PFSK-1 (cell line): Measurements from ENCODE around the gene CADM2.

Experiments
- FOXP2 ChIP-seq: optimal IDR thresholded peaks from 2 replicates; pipeline ENCODE3; 2011; ENCODE audit warnings: borderline replicate concordance, control low read depth, inconsistent platforms; ENCODE audit not compliant: insufficient read depth; ENCODE audit errors: extremely low read length, extremely low read depth
- POLR2AphosphoS5 ChIP-seq: IDR thresholded peaks from 2 replicates; pipeline ENCODE4 v1.6.1; 2012; ENCODE audit warnings: low read depth, mild to moderate bottlenecking, control low read depth, low read length, moderate library complexity
- SIN3A ChIP-seq: IDR thresholded peaks from 2 replicates; pipeline ENCODE4 v1.6.1; 2012; ENCODE audit warnings: mild to moderate bottlenecking, low read length, moderate library complexity, borderline replicate concordance; ENCODE audit not compliant: insufficient read depth
- TAF1 ChIP-seq: IDR thresholded peaks from 2 replicates; pipeline ENCODE4 v1.6.1; 2012; ENCODE audit warnings: low read length, control low read depth, borderline replicate concordance; ENCODE audit not compliant: insufficient read depth
- TF ChIP-seq, protein P1 (sequence below), 2 experiments: IDR thresholded peaks; 2 replicates each; pipeline versions ENCODE4 v1.6.1 to v1.8.0; 2011 to 2012; ENCODE audit warnings: low read depth in 2 of 2, low read length in 2 of 2, control low read depth in 1 of 2, inconsistent platforms in 1 of 2, mild to moderate bottlenecking in 1 of 2, moderate library complexity in 1 of 2; ENCODE audit not compliant: insufficient read depth in 1 of 2

- no peak for TF ChIP-seq POLR2AphosphoS5
- no peak for TF ChIP-seq TAF1
- TF ChIP-seq, protein P1, sequence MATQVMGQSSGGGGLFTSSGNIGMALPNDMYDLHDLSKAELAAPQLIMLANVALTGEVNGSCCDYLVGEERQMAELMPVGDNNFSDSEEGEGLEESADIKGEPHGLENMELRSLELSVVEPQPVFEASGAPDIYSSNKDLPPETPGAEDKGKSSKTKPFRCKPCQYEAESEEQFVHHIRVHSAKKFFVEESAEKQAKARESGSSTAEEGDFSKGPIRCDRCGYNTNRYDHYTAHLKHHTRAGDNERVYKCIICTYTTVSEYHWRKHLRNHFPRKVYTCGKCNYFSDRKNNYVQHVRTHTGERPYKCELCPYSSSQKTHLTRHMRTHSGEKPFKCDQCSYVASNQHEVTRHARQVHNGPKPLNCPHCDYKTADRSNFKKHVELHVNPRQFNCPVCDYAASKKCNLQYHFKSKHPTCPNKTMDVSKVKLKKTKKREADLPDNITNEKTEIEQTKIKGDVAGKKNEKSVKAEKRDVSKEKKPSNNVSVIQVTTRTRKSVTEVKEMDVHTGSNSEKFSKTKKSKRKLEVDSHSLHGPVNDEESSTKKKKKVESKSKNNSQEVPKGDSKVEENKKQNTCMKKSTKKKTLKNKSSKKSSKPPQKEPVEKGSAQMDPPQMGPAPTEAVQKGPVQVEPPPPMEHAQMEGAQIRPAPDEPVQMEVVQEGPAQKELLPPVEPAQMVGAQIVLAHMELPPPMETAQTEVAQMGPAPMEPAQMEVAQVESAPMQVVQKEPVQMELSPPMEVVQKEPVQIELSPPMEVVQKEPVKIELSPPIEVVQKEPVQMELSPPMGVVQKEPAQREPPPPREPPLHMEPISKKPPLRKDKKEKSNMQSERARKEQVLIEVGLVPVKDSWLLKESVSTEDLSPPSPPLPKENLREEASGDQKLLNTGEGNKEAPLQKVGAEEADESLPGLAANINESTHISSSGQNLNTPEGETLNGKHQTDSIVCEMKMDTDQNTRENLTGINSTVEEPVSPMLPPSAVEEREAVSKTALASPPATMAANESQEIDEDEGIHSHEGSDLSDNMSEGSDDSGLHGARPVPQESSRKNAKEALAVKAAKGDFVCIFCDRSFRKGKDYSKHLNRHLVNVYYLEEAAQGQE (IDR thresholded peaks at IDR 0.05; ENCODE audit: insufficient read depth in 1 of 2, low read depth in 2 of 2, low read length in 2 of 2) = no peak
- no peak for TF ChIP-seq SIN3A
- TF ChIP-seq FOXP2 = no peak
Measured at GRCh38 chr3:85780806-85781205, 822.0 kb downstream of the CADM2 start.
